Activated B cell treated with CpG ODN at 0.5 μM for 24 hours (primary cell): ENCODE measurements around the gene F11. TPM values are rescaled to one million over a fixed set of nuclear protein-coding genes. Genes with fewer than 3 reads are reported as not detected.

ENCODE experiments used
- ATAC-seq: fragments of 200-7000 bp; cut with Tn5 transposase; one replicate; pipeline ENCODE4 v1.10.0; 2021; ENCODE audit warnings: low read depth, mild to moderate bottlenecking, moderate library complexity
- CTCF ChIA-PET: fragments of 350-600 bp; sonication (Branson Sonifier 250); formaldehyde crosslinking; loops from one replicate; lab custom pipeline; 2021; ENCODE audit warnings: antibody characterized with exemption; lab: Charles Lee
- POLR2A ChIA-PET: fragments of 350-600 bp; sonication (Branson Sonifier 250); formaldehyde crosslinking; loops from one replicate; lab custom pipeline; 2021; ENCODE audit warnings: antibody characterized with exemption; lab: Charles Lee
- DNase-seq: peaks from one replicate; pipeline ENCODE4 v3.0.0; 2022
- H3K27ac Mint-ChIP-seq: one replicate; pipeline ENCODE4 v1.8.0; 2020; ENCODE audit warnings: mixed read lengths
- H3K27me3 Mint-ChIP-seq: one replicate; pipeline ENCODE4 v1.8.0; 2021; ENCODE audit warnings: mixed read lengths
- H3K36me3 Mint-ChIP-seq: one replicate; pipeline ENCODE4 v1.8.0; 2021; ENCODE audit warnings: low read depth, mixed read lengths
- H3K4me1 Mint-ChIP-seq: one replicate; pipeline ENCODE4 v1.8.0; 2021; ENCODE audit warnings: mixed read lengths
- H3K4me3 Mint-ChIP-seq: one replicate; pipeline ENCODE4 v1.8.0; 2020; ENCODE audit warnings: mild to moderate bottlenecking, mixed read lengths
- H3K9me3 Mint-ChIP-seq: one replicate; pipeline ENCODE4 v1.8.0; 2020; ENCODE audit warnings: mixed read lengths
- intact Hi-C: fragments of 100-400 bp; cut with micrococcal nuclease; formaldehyde crosslinking; loops from one replicate; pipeline ENCODE4 v1.15.1; 2024
- total RNA-seq: library from RNA; stranded (reverse); gene quantifications from 2 replicates; pipeline ENCODE4 v1.2.3, GENCODE V29; 2022
- TF ChIP-seq, protein P1 (sequence below): fragments of 200-600 bp; IDR thresholded peaks from one replicate; pipeline ENCODE4 v1.8.0; 2022; ENCODE audit warnings: antibody characterized with exemption, mild to moderate bottlenecking

F11 gene
- not detected in 2 replicates for total RNA-seq

DNA sequence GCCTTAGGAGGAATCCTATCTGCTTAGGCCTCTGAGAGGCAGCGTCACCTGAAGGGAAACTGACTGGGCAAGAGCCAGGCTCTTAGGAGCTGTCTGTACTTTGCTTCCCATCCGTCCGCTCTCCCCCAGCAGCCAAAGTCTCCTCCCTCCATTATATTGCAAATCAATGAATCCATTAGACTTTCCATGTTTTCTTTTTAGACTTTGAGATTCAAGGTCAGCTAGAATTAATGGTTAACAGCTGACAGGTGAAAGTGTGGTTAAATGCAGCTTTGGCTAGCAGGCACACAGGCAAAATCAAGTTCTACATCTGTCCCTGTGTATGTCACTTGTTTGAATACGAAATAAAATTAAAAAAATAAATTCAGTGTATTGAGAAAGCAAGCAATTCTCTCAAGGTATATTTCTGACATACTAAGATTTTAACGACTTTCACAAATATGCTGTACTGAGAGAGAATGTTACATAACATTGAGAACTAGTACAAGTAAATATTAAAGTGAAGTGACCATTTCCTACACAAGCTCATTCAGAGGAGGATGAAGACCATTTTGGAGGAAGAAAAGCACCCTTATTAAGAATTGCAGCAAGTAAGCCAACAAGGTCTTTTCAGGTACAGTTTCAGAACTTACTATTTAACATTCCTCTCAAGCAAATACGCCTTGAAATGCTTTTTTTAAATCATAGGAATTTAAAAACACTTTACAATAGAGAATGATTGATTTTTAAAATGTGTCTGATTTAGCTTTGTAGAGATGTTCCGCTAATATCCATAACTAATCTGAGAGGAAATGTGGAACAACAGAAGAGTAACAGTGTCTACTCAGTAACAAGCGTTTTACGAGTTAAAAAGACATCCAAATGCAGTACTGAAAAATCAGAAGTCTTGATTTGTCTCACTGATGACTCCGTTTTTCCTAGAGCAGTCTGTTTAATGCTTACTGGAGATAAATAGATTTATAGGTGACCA is at the start of gene F11:
F11 (plus strand) TSS at position 507 of the 970 bp plus-strand sequence. CDS start 948 bp downstream, outside the sequence.
- intact Hi-C loops: no loop called here
- no peaks in the 10 kb centered on the region for H3K4me1 Mint-ChIP-seq
- H3K9me3 Mint-ChIP-seq: no peaks in the 10 kb centered on the region
- no peak for DNase-seq
- no peak within 1 kb of the TSS for H3K4me3 Mint-ChIP-seq
- CTCF ChIA-PET: no interaction called here
- TF ChIP-seq, protein P1, sequence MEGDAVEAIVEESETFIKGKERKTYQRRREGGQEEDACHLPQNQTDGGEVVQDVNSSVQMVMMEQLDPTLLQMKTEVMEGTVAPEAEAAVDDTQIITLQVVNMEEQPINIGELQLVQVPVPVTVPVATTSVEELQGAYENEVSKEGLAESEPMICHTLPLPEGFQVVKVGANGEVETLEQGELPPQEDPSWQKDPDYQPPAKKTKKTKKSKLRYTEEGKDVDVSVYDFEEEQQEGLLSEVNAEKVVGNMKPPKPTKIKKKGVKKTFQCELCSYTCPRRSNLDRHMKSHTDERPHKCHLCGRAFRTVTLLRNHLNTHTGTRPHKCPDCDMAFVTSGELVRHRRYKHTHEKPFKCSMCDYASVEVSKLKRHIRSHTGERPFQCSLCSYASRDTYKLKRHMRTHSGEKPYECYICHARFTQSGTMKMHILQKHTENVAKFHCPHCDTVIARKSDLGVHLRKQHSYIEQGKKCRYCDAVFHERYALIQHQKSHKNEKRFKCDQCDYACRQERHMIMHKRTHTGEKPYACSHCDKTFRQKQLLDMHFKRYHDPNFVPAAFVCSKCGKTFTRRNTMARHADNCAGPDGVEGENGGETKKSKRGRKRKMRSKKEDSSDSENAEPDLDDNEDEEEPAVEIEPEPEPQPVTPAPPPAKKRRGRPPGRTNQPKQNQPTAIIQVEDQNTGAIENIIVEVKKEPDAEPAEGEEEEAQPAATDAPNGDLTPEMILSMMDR: no peak
- no peaks in the 10 kb centered on the region for H3K36me3 Mint-ChIP-seq
- H3K27ac Mint-ChIP-seq: no peak within 1 kb of the TSS
- no peak for ATAC-seq
- H3K27me3 Mint-ChIP-seq: peaks cover 19% of the 10 kb centered on the region
- POLR2A ChIA-PET: no interaction called here

DNA sequence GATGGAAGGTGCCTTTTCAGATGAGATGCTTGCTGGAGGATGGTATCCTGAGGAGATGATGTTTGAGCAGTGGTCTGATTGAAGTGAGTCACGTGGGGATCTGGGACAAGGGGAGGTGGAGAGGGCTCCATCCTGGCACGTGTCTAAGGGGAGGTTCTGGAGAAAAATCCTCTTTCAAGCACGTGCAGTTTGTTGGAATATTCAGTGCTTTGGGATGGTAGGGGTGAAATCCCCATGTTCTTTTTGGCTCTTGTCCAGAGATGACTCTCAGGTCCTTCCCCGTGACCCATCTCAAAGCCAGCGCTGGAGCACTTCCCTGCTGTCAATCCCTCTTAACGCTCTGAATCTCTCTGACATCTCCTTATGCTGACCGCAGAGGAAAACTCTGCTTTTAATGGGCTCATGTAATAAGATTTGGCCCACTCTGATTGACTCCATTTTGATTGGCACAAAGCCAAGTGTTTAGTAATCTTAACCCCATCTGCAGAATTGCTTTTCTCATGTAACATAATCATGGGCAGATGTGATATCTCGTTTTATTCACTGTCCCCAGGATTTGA is 49.4 kb upstream of the F11 start:
- ChIA-PET CTCF (no interaction called here), POLR2A (no interaction called here)
- TF ChIP-seq, protein P1: no peak
- Mint-ChIP-seq H3K36me3 (no peaks in the 10 kb centered on the region), H3K27ac (no peak overlapping the region), H3K4me3 (no peak overlapping the region), H3K4me1 (no peaks in the 10 kb centered on the region), H3K9me3 (no peaks in the 10 kb centered on the region), H3K27me3 (peaks cover 9% of the 10 kb centered on the region)
- ATAC-seq: no peak
- no peak for DNase-seq
- intact Hi-C loops: no loop called here

DNA sequence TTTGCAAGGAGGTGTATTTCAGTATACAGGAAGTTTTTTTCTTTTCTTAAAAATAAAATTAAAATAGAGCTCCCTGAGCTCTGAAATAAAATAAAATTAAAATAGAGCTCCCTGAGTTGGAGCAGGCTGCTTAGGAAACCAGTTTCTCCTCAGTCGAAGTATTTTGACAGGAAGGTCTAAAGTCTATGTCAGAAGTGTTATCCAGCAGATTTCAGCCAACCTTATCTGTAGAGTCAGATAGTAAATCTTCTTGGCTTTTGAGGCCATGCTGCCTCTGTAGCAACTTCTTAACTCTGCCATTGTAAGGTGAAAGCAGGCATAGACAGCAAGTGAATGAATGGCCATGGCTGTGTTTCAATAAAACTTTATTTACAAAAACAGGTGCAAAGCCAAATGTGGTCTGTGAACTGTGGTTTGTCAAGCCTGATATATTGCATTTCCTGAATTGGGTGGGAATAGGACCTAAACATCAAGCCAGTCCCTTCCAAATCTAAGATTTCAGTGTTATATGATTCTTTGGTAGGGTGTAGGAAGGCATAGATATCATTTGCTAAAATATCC is 48.2 kb upstream of the F11 start:
- Mint-ChIP-seq H3K4me3 (no peak overlapping the region), H3K27ac (no peak overlapping the region), H3K9me3 (no peaks in the 10 kb centered on the region), H3K36me3 (no peaks in the 10 kb centered on the region), H3K4me1 (no peaks in the 10 kb centered on the region), H3K27me3 (peaks cover 9% of the 10 kb centered on the region)
- POLR2A ChIA-PET: no interaction called here
- intact Hi-C loops: no loop called here
- CTCF ChIA-PET: no interaction called here
- ATAC-seq (no peak), DNase-seq (no peak)
- TF ChIP-seq, protein P1: no peak

DNA sequence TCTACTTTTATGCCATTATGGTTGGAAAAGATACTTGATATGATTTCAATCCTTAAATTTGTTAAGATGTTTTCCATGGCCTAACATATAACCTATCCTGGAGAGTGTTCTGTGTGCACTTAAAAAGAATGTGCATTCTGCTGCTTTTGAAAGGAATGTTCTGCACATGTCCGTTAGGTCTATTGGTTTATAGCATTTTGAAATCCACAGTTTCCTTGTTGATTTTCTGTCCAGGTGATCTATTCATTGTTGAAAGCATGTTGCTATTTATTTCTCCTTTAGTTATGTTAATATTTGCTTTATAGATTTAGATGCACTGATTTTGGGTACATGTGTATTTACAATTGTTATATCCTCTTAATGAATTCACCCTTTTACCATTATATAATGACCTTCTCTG is 44.4 kb upstream of the F11 start:
- Mint-ChIP-seq H3K9me3 (peaks cover 18% of the 10 kb centered on the region), H3K4me1 (no peaks in the 10 kb centered on the region), H3K27ac (no peak overlapping the region), H3K4me3 (no peak overlapping the region), H3K27me3 (peaks cover 9% of the 10 kb centered on the region), H3K36me3 (no peaks in the 10 kb centered on the region)
- ATAC-seq (no peak), DNase-seq (no peak)
- ChIA-PET POLR2A (no interaction called here), CTCF (no interaction called here)
- TF ChIP-seq, protein P1: no peak
- intact Hi-C loops: no loop called here

DNA sequence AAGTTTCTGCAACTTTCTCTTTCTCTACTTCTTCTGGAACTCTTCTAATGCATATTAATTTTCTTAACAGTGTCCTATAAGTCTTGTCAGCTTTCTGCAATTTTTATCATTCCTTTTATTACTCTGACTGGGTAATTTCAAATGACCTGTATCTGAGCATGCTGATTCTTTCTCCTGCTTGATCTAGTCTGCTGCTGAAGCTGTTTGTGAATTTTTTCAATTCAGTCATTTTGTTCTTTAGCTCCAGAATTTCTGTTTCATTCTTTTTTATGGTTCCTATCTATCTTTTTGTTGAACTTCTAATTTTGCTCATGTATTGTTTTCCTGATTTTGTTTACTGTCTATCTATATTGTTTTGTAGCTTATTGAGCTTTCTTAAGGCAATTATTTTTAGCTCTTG is 40.1 kb upstream of the F11 start:
- POLR2A ChIA-PET: no interaction called here
- no peak overlapping the region for H3K4me3 Mint-ChIP-seq
- peaks cover 21% of the 10 kb centered on the region for H3K9me3 Mint-ChIP-seq
- intact Hi-C loops: no loop called here
- TF ChIP-seq, protein P1: no peak
- CTCF ChIA-PET: no interaction called here
- H3K27me3 Mint-ChIP-seq: peaks cover 6% of the 10 kb centered on the region
- DNase-seq (no peak), ATAC-seq (no peak)
- no peak overlapping the region for H3K27ac Mint-ChIP-seq
- no peaks in the 10 kb centered on the region for H3K4me1 Mint-ChIP-seq
- H3K36me3 Mint-ChIP-seq: no peaks in the 10 kb centered on the region
